HEK293 (cell line): Measurements from ENCODE around the gene MED20.

Experiments used
- CTCF ChIA-PET: fragments of 350-600 bp; formaldehyde crosslinking; extraction: SDS; loops from one replicate; lab custom pipeline; 2021; ENCODE audit warnings: antibody characterized with exemption; lab: Yijun Ruan, JAX
- POLR2A ChIA-PET: fragments of 300-600 bp; formaldehyde crosslinking; extraction: SDS; loops from one replicate; lab custom pipeline; 2020; ENCODE audit warnings: antibody characterized with exemption, inconsistent platforms; lab: Yijun Ruan, JAX
- H3K27ac ChIP-seq: fragments of 200-500 bp; sonication (Bioruptor generic); 2 replicates; pipeline ENCODE4 v1.5.1; 2014; ENCODE audit warnings: low read depth, low read length, control low read depth, inconsistent platforms; ENCODE audit errors: extremely low read depth
- H3K36me3 ChIP-seq, 2 experiments: fragments of 200-500 bp in 1 of 2; sonication (Bioruptor generic) in 1 of 2; 1 replicate in 1 of 2; 2 replicates in 1 of 2; pipeline ENCODE4 v1.5.1; 2014 to 2017; ENCODE audit warnings: inconsistent platforms in 2 of 2, low read length in 2 of 2; ENCODE audit not compliant: control insufficient read depth in 2 of 2, insufficient read depth in 1 of 2
- H3K4me1 ChIP-seq: fragments of 200-500 bp; sonication (Bioruptor generic); 2 replicates; pipeline ENCODE4 v1.5.1; 2014; ENCODE audit warnings: mild to moderate bottlenecking, low read length, inconsistent platforms; ENCODE audit not compliant: control insufficient read depth, insufficient read depth
- H3K4me3 ChIP-seq: 2 replicates; pipeline ENCODE4 v1.5.1; 2011; ENCODE audit warnings: low read depth, mild to moderate bottlenecking, control low read depth, low read length, moderate library complexity
- H3K9me3 ChIP-seq: fragments of 200-500 bp; sonication (Bioruptor generic); 2 replicates; pipeline ENCODE4 v1.5.1; 2014; ENCODE audit warnings: low read depth, low read length, inconsistent platforms; ENCODE audit not compliant: control insufficient read depth, insufficient read depth
- BCL11B ChIP-seq: fragments of 450-650 bp; formaldehyde crosslinking; IDR thresholded peaks from 2 replicates; pipeline ENCODE4 v1.5.1; 2016; ENCODE audit warnings: low read depth, missing biosample characterization, missing genetic modification characterization
- GLI2 ChIP-seq: fragments of 450-650 bp; formaldehyde crosslinking; IDR thresholded peaks from 2 replicates; pipeline ENCODE4; 2017; ENCODE audit warnings: missing biosample characterization, missing genetic modification characterization, low read depth, borderline replicate concordance
- GLI4 ChIP-seq: fragments of 450-650 bp; formaldehyde crosslinking; IDR thresholded peaks from 2 replicates; pipeline ENCODE4 v1.5.1; 2016; ENCODE audit warnings: missing biosample characterization, missing genetic modification characterization
- GLIS1 ChIP-seq: fragments of 450-650 bp; formaldehyde crosslinking; IDR thresholded peaks from 2 replicates; pipeline ENCODE4 v1.5.1; 2016; ENCODE audit warnings: missing biosample characterization, missing genetic modification characterization
- IKZF3 ChIP-seq: fragments of 450-650 bp; IDR thresholded peaks from 2 replicates; pipeline ENCODE4 v1.5.0; 2018; ENCODE audit warnings: missing biosample characterization, mild to moderate bottlenecking, missing genetic modification characterization, moderate library complexity
- MZF1 ChIP-seq: fragments of 450-650 bp; formaldehyde crosslinking; IDR thresholded peaks from 2 replicates; pipeline ENCODE4 v1.5.1; 2017; ENCODE audit warnings: missing biosample characterization, missing genetic modification characterization, borderline replicate concordance
- PRDM10 ChIP-seq: fragments of 450-650 bp; formaldehyde crosslinking; IDR thresholded peaks from 2 replicates; pipeline ENCODE4 v1.5.1; 2016; ENCODE audit warnings: missing biosample characterization, missing genetic modification characterization
- SP2 ChIP-seq: fragments of 450-650 bp; formaldehyde crosslinking; IDR thresholded peaks from 2 replicates; pipeline ENCODE4 v1.5.1; 2016; ENCODE audit warnings: missing biosample characterization, missing genetic modification characterization
- SP3 ChIP-seq: fragments of 450-650 bp; formaldehyde crosslinking; IDR thresholded peaks from 2 replicates; pipeline ENCODE4 v1.5.1; 2016; ENCODE audit warnings: missing biosample characterization, missing genetic modification characterization
- ZBTB10 ChIP-seq: fragments of 450-650 bp; formaldehyde crosslinking; IDR thresholded peaks from 2 replicates; pipeline ENCODE4 v1.5.1; 2016; ENCODE audit warnings: missing biosample characterization, missing genetic modification characterization
- ZBTB17 ChIP-seq: fragments of 450-650 bp; formaldehyde crosslinking; IDR thresholded peaks from 2 replicates; pipeline ENCODE4 v1.5.1; 2016; ENCODE audit warnings: missing biosample characterization, missing genetic modification characterization
- ZBTB26 ChIP-seq: fragments of 450-650 bp; formaldehyde crosslinking; optimal IDR thresholded peaks from 2 replicates; pipeline ENCODE3; 2016; ENCODE audit warnings: missing biosample characterization, mild to moderate bottlenecking, missing genetic modification characterization
- ZNF138 ChIP-seq: fragments of 450-650 bp; formaldehyde crosslinking; IDR thresholded peaks from 2 replicates; pipeline ENCODE4 v1.5.1; 2016; ENCODE audit warnings: missing biosample characterization, missing genetic modification characterization, borderline replicate concordance
- ZNF157 ChIP-seq: fragments of 450-650 bp; formaldehyde crosslinking; IDR thresholded peaks from 2 replicates; pipeline ENCODE4 v1.5.1; 2016; ENCODE audit warnings: missing biosample characterization, missing genetic modification characterization
- ZNF174 ChIP-seq: fragments of 450-650 bp; formaldehyde crosslinking; IDR thresholded peaks from 2 replicates; pipeline ENCODE4 v1.5.0; 2017; ENCODE audit warnings: missing biosample characterization, mild to moderate bottlenecking, missing genetic modification characterization
- ZNF391 ChIP-seq: fragments of 450-650 bp; formaldehyde crosslinking; IDR thresholded peaks from 2 replicates; pipeline ENCODE4 v1.5.1; 2016; ENCODE audit warnings: low read depth, missing biosample characterization, missing genetic modification characterization, borderline replicate concordance
- ZNF585B ChIP-seq: fragments of 450-650 bp; formaldehyde crosslinking; IDR thresholded peaks from 2 replicates; pipeline ENCODE4 v1.5.1; 2016; ENCODE audit warnings: missing biosample characterization, missing genetic modification characterization
- ZNF692 ChIP-seq: fragments of 450-650 bp; formaldehyde crosslinking; IDR thresholded peaks from 2 replicates; pipeline ENCODE4 v1.5.1; 2016; ENCODE audit warnings: missing biosample characterization, missing genetic modification characterization
- ZNF704 ChIP-seq: fragments of 450-650 bp; formaldehyde crosslinking; IDR thresholded peaks from 2 replicates; pipeline ENCODE4 v1.5.1; 2016; ENCODE audit warnings: missing biosample characterization, missing genetic modification characterization
- ZNF76 ChIP-seq: fragments of 450-650 bp; formaldehyde crosslinking; IDR thresholded peaks from 2 replicates; pipeline ENCODE4; 2016; ENCODE audit warnings: low read depth, missing biosample characterization, missing genetic modification characterization, borderline replicate concordance
- ZSCAN5A ChIP-seq: fragments of 450-650 bp; formaldehyde crosslinking; IDR thresholded peaks from 2 replicates; pipeline ENCODE4 v1.5.1; 2016; ENCODE audit warnings: missing biosample characterization, missing genetic modification characterization

MED20 gene

GRCh38 chr6:41941280-41942066 is 20.5 kb upstream of the MED20 start, which contains the start of gene CCND3:
Gene CCND3 (minus strand): TSS chr6:41941808. CDS start chr6:41941649, 159 bp downstream.
- Histone ChIP-seq H3K27ac (peak within 1 kb of the TSS; percentile 51; the same call in 1 of the 2 replicates), H3K36me3 (peaks cover 0 to 23% of the 10 kb centered on the region in 2 experiments; a peak in 1 of 3 replicates)
- CTCF ChIA-PET, result interaction anchor here (0.6 to 13.4 kb wide), 8 partner anchors 16 to 349 kb away, joined by 3 to 160 read pairs (median 5); partner anchors contain the start of genes BYSL, MED20 and TOMM6
- TF ChIP-seq ZNF76 (tag by site-specific recombination), result 0 out of 2 replicates have a peak, but pooled peaks have one; percentile 14
- peak; percentile 55 for TF ChIP-seq SP3 (tag by site-specific recombination)
- peak; percentile 35; the same call in 1 of the 2 replicates for TF ChIP-seq GLIS1 (tag by site-specific recombination)
- TF ChIP-seq PRDM10 (tag by site-specific recombination), result peak; percentile 34; the same call in 1 of the 2 replicates
- TF ChIP-seq ZNF157 (tag by site-specific recombination), result no peak
- TF ChIP-seq ZNF585B (tag by site-specific recombination), result no peak
- peak; percentile 88 for TF ChIP-seq SP2 (tag by site-specific recombination)
- peak; percentile 13; the same call in 1 of the 2 replicates for TF ChIP-seq ZBTB10
- TF ChIP-seq ZNF138 (tag by site-specific recombination), result no peak
- TF ChIP-seq MZF1 (tag by site-specific recombination), result 0 out of 2 replicates have a peak, but pooled peaks have one; percentile 13
- no peak for TF ChIP-seq ZNF174 (tag by site-specific recombination)
- TF ChIP-seq ZNF704, result peak; percentile 100
- TF ChIP-seq GLI4 (tag by site-specific recombination), result no peak
- 0 out of 2 replicates have a peak, but pooled peaks have one; percentile 15 for TF ChIP-seq BCL11B (tag by site-specific recombination)
- TF ChIP-seq GLI2 (tag by site-specific recombination), result no peak
- TF ChIP-seq ZBTB26 (tag by site-specific recombination), result peak; percentile 96
- TF ChIP-seq ZNF391 (tag by site-specific recombination), result peak; percentile 74; the same call in 1 of the 2 replicates
- TF ChIP-seq IKZF3 (tag by site-specific recombination), result no peak
- TF ChIP-seq ZSCAN5A (tag by site-specific recombination), result 0 out of 2 replicates have a peak, but pooled peaks have one; percentile 25
- TF ChIP-seq ZNF692 (tag by site-specific recombination), result peak; percentile 36; the same call in 1 of the 2 replicates
- peak; percentile 11; the same call in 1 of the 2 replicates for TF ChIP-seq ZBTB17 (tag by site-specific recombination)

More at GRCh38 chr6:41941280-41942066, 20.5 kb upstream of the MED20 start, which contains the start of gene CCND3:
- Histone ChIP-seq H3K4me3 (peak within 1 kb of the TSS; percentile 83), H3K4me1 (peaks cover 20% of the 10 kb centered on the region), H3K9me3 (no peaks in the 10 kb centered on the region)
- POLR2A ChIA-PET, result interaction anchor here (0.7 to 2.2 kb wide), 8 partner anchors 8 to 262 kb away, joined by 3 to 13 read pairs (median 6); partner anchors contain the start of genes BYSL, MED20, TAF8 and USP49
